ENCODE results near the gene TBC1D26.

GRCh38 chr17:15740570-15741120 is 8.6 kb downstream of the TBC1D26 start:
- TF ChIP-seq CTCF (IDR thresholded peaks at IDR 0.05) = no peak
- TF ChIP-seq POLR2A (IDR thresholded peaks at IDR 0.05) = no peak
